Fibroblast of lung (primary cell): ENCODE measurements around the gene SMTN. TPM values are rescaled to one million over a fixed set of nuclear protein-coding genes. Genes with fewer than 3 reads are reported as not detected.

Experiments used
- DNase-seq, 2 donors: peaks; one replicate each; pipeline versions ENCODE4 v3.0.0 to v3.0.0-alpha.2; 2010; ENCODE audit warnings: low read depth in 2 of 2
- H2AFZ ChIP-seq: 2 replicates; pipeline ENCODE4 v1.5.1; 2012; ENCODE audit warnings: low read length, control low read depth, inconsistent platforms
- H3K27ac ChIP-seq: 2 replicates; pipeline ENCODE4 v1.5.1; 2011; ENCODE audit warnings: low read length, control low read depth; ENCODE audit not compliant: insufficient read depth
- H3K27me3 ChIP-seq: 2 replicates; pipeline ENCODE4 v1.5.1; 2011; ENCODE audit warnings: mild to moderate bottlenecking, low read length; ENCODE audit not compliant: control insufficient read depth, insufficient read depth
- H3K36me3 ChIP-seq: 2 replicates; pipeline ENCODE4 v1.5.1; 2011; ENCODE audit warnings: low read length; ENCODE audit not compliant: control insufficient read depth, insufficient read depth
- H3K4me1 ChIP-seq: 2 replicates; pipeline ENCODE4 v1.5.1; 2011; ENCODE audit warnings: low read length; ENCODE audit not compliant: control insufficient read depth, insufficient read depth; ENCODE audit errors: extremely low read depth
- H3K4me2 ChIP-seq: 2 replicates; pipeline ENCODE4 v1.5.1; 2011; ENCODE audit warnings: low read length, control low read depth; ENCODE audit not compliant: insufficient read depth; ENCODE audit errors: extremely low read depth
- H3K4me3 ChIP-seq, 4 experiments: fragments of 200-600 bp in 1 of 4; sonication (generic) in 1 of 4; replicated peaks in 1 of 4; 2 replicates each; pipeline ENCODE4 v1.5.1; 2011 to 2016; ENCODE audit warnings: low read length in 4 of 4, low read depth in 3 of 4, mild to moderate bottlenecking in 3 of 4, control low read depth in 2 of 4, inconsistent platforms in 1 of 4, mixed read lengths in 1 of 4; ENCODE audit not compliant: insufficient read depth in 1 of 4; ENCODE audit errors: control extremely low read depth in 1 of 4
- H3K79me2 ChIP-seq: 2 replicates; pipeline ENCODE4 v1.5.1; 2012; ENCODE audit warnings: mild to moderate bottlenecking, low read length, inconsistent platforms; ENCODE audit not compliant: control insufficient read depth, insufficient read depth
- H3K9ac ChIP-seq: 2 replicates; pipeline ENCODE4 v1.5.1; 2011; ENCODE audit warnings: mild to moderate bottlenecking, low read length, control low read depth; ENCODE audit not compliant: insufficient read depth
- H3K9me3 ChIP-seq: 2 replicates; pipeline ENCODE4 v1.5.1; 2012; ENCODE audit warnings: low read depth, low read length; ENCODE audit not compliant: control insufficient read depth, insufficient read depth
- H4K20me1 ChIP-seq: 2 replicates; pipeline ENCODE4 v1.5.1; 2011; ENCODE audit warnings: low read length; ENCODE audit not compliant: control insufficient read depth, insufficient read depth; ENCODE audit errors: extremely low read depth
- EZH2 ChIP-seq: IDR thresholded peaks from 2 replicates; pipeline ENCODE4 v1.5.1; 2012; ENCODE audit warnings: low read length, control low read depth, mild to moderate bottlenecking; ENCODE audit errors: missing control alignments
- polyA plus RNA-seq, 2 donors: library from polyadenylated mRNA; depleted of rRNA in 1 of 2; stranded (reverse) in 1 of 2; unstranded in 1 of 2; fragments of >200 nt; gene quantifications; 2 replicates each; pipeline ENCODE4 v1.2.1, GENCODE V29; 2011 to 2012; ENCODE audit warnings: missing spikeins in 1 of 2
- total RNA-seq: library from RNA; depleted of rRNA; stranded (reverse); fragments of >200 nt; gene quantifications from 2 replicates; pipeline ENCODE4 v1.2.1, GENCODE V29; 2014
- TF ChIP-seq, protein P1 (sequence below), 2 donors: IDR thresholded peaks in 1 of 2; conservative IDR thresholded peaks in 1 of 2; 1 replicate in 1 of 2; 2 replicates in 1 of 2; pipeline ENCODE4 v1.5.1; 2011 to 2012; ENCODE audit warnings: low read length in 2 of 2, control low read depth in 1 of 2, inconsistent platforms in 1 of 2, low read depth in 1 of 2, mild to moderate bottlenecking in 1 of 2

The SMTN gene
- total and polyA plus RNA-seq, 2 donors (not counting 1 experiment from before 2014, with no cell fraction given): 43.7 to 95.1 TPM

DNA sequence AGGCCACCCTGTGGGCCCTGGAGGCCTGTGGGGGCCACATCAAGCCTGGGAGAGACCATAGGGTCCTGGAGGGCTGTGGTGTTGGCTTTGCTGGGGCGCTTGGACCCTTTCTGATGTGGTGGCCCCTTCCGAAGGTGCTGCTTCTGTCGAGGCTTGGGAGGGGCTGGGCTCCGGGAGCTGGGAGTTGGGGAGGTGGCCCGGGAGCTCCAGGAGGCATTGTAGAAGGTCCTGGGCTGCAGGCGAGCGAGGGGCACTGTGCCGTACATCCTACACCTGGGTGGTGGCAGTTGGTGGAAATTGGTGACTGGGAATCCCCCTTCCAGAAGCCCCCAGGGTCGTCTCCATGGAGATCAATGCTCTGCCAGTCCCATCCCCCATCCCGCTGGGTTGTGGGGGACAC, 56.6 kb downstream of the SMTN start:
- no peaks in the 10 kb centered on the region for H3K9me3 ChIP-seq

DNA sequence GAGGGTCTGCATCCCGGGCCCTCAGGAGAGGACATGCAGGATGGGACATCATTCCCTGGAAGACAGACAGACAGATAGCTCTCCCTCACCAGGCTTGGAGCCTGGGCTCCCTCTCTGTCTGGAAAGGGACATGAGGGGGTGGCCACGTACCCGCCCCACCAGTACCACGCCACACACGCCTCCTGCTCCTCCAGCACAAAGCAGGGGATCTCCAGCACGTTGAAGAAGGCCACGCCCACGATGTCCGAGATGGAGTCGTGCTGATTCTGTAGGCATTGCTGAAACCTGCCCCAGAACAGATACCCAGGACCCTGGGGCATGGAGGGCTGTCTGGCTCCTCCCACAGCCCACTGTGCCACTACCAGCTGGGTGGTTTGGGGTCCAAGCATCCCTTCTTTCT, 57.0 kb downstream of the SMTN start:
- Histone ChIP-seq H3K9ac (no peak overlapping the region), H3K79me2 (no peaks in the 10 kb centered on the region), H3K27me3 (peaks cover 11% of the 10 kb centered on the region), H3K4me1 (no peaks in the 10 kb centered on the region), H2AFZ (no peak overlapping the region), H3K4me3 (no peak overlapping the region), H3K27ac (no peak overlapping the region), H4K20me1 (no peaks in the 10 kb centered on the region), H3K9me3 (no peaks in the 10 kb centered on the region), H3K36me3 (no peaks in the 10 kb centered on the region), H3K4me2 (no peak overlapping the region)
- DNase-seq: no peak
- TF ChIP-seq, protein P1, sequence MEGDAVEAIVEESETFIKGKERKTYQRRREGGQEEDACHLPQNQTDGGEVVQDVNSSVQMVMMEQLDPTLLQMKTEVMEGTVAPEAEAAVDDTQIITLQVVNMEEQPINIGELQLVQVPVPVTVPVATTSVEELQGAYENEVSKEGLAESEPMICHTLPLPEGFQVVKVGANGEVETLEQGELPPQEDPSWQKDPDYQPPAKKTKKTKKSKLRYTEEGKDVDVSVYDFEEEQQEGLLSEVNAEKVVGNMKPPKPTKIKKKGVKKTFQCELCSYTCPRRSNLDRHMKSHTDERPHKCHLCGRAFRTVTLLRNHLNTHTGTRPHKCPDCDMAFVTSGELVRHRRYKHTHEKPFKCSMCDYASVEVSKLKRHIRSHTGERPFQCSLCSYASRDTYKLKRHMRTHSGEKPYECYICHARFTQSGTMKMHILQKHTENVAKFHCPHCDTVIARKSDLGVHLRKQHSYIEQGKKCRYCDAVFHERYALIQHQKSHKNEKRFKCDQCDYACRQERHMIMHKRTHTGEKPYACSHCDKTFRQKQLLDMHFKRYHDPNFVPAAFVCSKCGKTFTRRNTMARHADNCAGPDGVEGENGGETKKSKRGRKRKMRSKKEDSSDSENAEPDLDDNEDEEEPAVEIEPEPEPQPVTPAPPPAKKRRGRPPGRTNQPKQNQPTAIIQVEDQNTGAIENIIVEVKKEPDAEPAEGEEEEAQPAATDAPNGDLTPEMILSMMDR (conservative IDR thresholded peaks at IDR 0.05 in 1 of 2, IDR thresholded peaks at IDR 0.05 in 1 of 2; ENCODE audit: low read depth in 1 of 2, low read length in 2 of 2): no peak
- no peak for TF ChIP-seq EZH2

More for the DNA sequence above, 56.6 kb downstream of the SMTN start:
- H3K79me2 ChIP-seq: no peaks in the 10 kb centered on the region
- peaks cover 11% of the 10 kb centered on the region for H3K27me3 ChIP-seq
- TF ChIP-seq EZH2: no peak
- TF ChIP-seq, protein P1 (conservative IDR thresholded peaks at IDR 0.05 in 1 of 2, IDR thresholded peaks at IDR 0.05 in 1 of 2; ENCODE audit: low read depth in 1 of 2, low read length in 2 of 2): no peak
- no peaks in the 10 kb centered on the region for H3K4me1 ChIP-seq
- H2AFZ ChIP-seq: no peak overlapping the region
- H4K20me1 ChIP-seq: no peaks in the 10 kb centered on the region
- no peak for DNase-seq
- no peak overlapping the region for H3K4me2 ChIP-seq
- H3K4me3 ChIP-seq: no peak overlapping the region
- no peak overlapping the region for H3K9ac ChIP-seq
- H3K36me3 ChIP-seq: no peaks in the 10 kb centered on the region
- H3K27ac ChIP-seq: no peak overlapping the region

DNA sequence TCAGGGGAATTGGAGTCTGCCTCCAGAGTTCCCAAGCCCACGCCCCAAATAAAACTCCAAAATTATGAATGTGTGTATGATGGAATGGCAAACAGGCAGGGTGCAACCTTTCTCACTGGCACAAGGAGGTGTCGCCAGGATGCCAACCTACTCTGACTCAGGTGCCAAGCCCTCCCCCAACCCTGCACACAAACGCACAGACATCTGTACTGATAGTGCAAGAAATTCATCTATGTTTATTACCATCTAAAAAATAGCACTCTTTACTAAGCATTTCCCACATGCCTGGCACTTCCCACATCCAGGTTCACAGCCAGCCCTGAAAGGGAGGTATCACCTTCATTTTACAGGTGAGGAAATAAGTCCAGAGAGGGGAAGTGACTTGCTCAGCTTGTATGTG, 57.9 kb downstream of the SMTN start:
- TF ChIP-seq, protein P1 (conservative IDR thresholded peaks at IDR 0.05 in 1 of 2, IDR thresholded peaks at IDR 0.05 in 1 of 2; ENCODE audit: low read depth in 1 of 2, low read length in 2 of 2): no peak
- TF ChIP-seq EZH2: no peak
- Histone ChIP-seq H3K27ac (no peak overlapping the region), H3K9ac (no peak overlapping the region), H3K4me3 (no peak overlapping the region), H3K79me2 (no peaks in the 10 kb centered on the region), H3K9me3 (no peaks in the 10 kb centered on the region), H3K4me1 (no peaks in the 10 kb centered on the region), H4K20me1 (no peaks in the 10 kb centered on the region), H2AFZ (no peak overlapping the region), H3K36me3 (no peaks in the 10 kb centered on the region), H3K4me2 (no peak overlapping the region), H3K27me3 (peaks cover 13% of the 10 kb centered on the region)
- DNase-seq: no peak
